GM12801 (cell line): ENCODE results near the gene MGAT5.

ENCODE experiments used
- CTCF ChIP-seq: IDR thresholded peaks from one replicate; pipeline ENCODE4 v1.5.1; 2011; ENCODE audit warnings: control low read depth; ENCODE audit not compliant: insufficient read length; ENCODE audit errors: extremely low read depth

Gene MGAT5

GRCh38 chr2:134216152-134216829 is 37.6 kb upstream of the MGAT5 start:
- TF ChIP-seq CTCF = no peak

- no peak for TF ChIP-seq CTCF
Measured at GRCh38 chr2:134217351-134217750, 36.5 kb upstream of the MGAT5 start.

GRCh38 chr2:134217924-134218323 is 35.9 kb upstream of the MGAT5 start:
- TF ChIP-seq CTCF = no peak

- no peak for TF ChIP-seq CTCF
Measured at GRCh38 chr2:134218414-134218813, 35.5 kb upstream of the MGAT5 start.

- no peak for TF ChIP-seq CTCF
Measured at GRCh38 chr2:134218930-134219658, 34.8 kb upstream of the MGAT5 start.

GRCh38 chr2:134220344-134220974 is 33.4 kb upstream of the MGAT5 start:
- no peak for TF ChIP-seq CTCF

- TF ChIP-seq CTCF = no peak
Measured at GRCh38 chr2:134224005-134224404, 29.9 kb upstream of the MGAT5 start.
